ENCODE results near the gene TBC1D9B. TPM values are rescaled to one million over a fixed set of nuclear protein-coding genes. Genes with fewer than 3 reads are reported as not detected.

The TBC1D9B gene
- total and polyA plus RNA-seq, 2 donors (not counting 1 experiment from before 2014, with no cell fraction given): 48.7 to 50.4 TPM

GRCh38 chr5:179875741-179876609, 31.7 kb downstream of the TBC1D9B start:
- no peaks in the 10 kb centered on the region for H4K20me1 ChIP-seq (ENCODE audit: control insufficient read depth, extremely low read depth, insufficient read depth, low read length)
- no peak for DNase-seq (ENCODE audit: low read depth in 2 of 2)

DNA sequence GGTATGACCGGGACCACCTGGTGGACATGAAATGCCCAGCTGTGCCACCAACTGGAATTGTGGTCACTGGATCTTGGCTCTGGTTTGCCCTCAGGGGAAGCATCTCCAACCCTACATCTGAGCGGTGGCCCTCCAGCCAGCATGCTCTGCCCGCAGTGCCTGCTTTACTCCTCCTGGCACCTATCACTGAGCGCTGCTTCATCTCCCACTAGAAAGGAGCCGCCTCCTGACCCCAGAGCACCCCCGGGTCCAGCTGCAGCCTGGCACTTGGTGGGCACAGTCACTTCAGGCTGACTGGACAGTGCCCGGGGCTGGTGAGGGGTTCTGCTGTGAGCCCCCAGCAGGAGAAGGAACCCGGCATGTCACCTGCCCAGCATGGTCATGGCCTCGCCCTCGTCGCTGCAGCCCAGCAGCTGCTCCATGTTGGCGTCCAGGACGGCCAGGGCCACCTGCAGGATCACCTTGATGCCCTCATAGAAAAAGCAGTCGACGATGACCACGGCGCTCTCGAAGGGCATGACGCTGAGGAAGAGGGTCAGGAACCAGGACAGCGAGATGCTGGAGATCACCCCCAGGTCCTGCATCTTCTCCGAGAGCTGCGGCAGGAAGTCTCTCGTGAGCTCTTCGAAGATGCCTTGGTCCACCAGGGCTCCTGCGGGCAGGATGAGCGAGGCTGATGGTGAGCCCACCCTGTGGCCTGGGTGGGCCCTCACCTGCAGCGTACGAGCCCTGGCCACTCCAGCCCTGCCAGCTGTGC, 33.0 kb downstream of the TBC1D9B start:
- Histone ChIP-seq H3K4me1 (ENCODE audit: control insufficient read depth, extremely low read depth, insufficient read depth, low read length) (no peaks in the 10 kb centered on the region), H4K20me1 (ENCODE audit: control insufficient read depth, extremely low read depth, insufficient read depth, low read length) (no peaks in the 10 kb centered on the region), H3K27ac (ENCODE audit: insufficient read depth, low read length) (no peak overlapping the region), H2AFZ (ENCODE audit: low read length) (no peak overlapping the region), H3K79me2 (ENCODE audit: control insufficient read depth, insufficient read depth, low read length) (no peaks in the 10 kb centered on the region), H3K9ac (ENCODE audit: insufficient read depth, low read length) (no peak overlapping the region), H3K27me3 (ENCODE audit: control insufficient read depth, insufficient read depth, low read length) (no peaks in the 10 kb centered on the region), H3K4me3 (replicated peaks in 1 of 4; ENCODE audit: control extremely low read depth in 1 of 4, insufficient read depth in 1 of 4, low read depth in 3 of 4, low read length in 4 of 4) (no peak overlapping the region), H3K9me3 (ENCODE audit: control insufficient read depth, insufficient read depth, low read depth, low read length) (no peaks in the 10 kb centered on the region), H3K36me3 (ENCODE audit: control insufficient read depth, insufficient read depth, low read length) (peaks cover 29% of the 10 kb centered on the region), H3K4me2 (ENCODE audit: extremely low read depth, insufficient read depth, low read length) (no peak overlapping the region)
- DNase-seq (ENCODE audit: low read depth in 2 of 2): no peak
- TF ChIP-seq EZH2 (IDR thresholded peaks at IDR 0.05; ENCODE audit: low read length, missing control alignments) (no peak), CTCF (conservative IDR thresholded peaks at IDR 0.05 in 1 of 2, IDR thresholded peaks at IDR 0.05 in 1 of 2; ENCODE audit: low read depth in 1 of 2, low read length in 2 of 2) (no peak)

More at GRCh38 chr5:179875741-179876609, 31.7 kb downstream of the TBC1D9B start:
- no peak overlapping the region for H3K9ac ChIP-seq (ENCODE audit: insufficient read depth, low read length)
- H3K4me1 ChIP-seq (ENCODE audit: control insufficient read depth, extremely low read depth, insufficient read depth, low read length): no peaks in the 10 kb centered on the region
- no peak overlapping the region for H3K4me3 ChIP-seq (replicated peaks in 1 of 4; ENCODE audit: control extremely low read depth in 1 of 4, insufficient read depth in 1 of 4, low read depth in 3 of 4, low read length in 4 of 4)
- H3K4me2 ChIP-seq (ENCODE audit: extremely low read depth, insufficient read depth, low read length): no peak overlapping the region
- no peak overlapping the region for H2AFZ ChIP-seq (ENCODE audit: low read length)
- TF ChIP-seq CTCF (conservative IDR thresholded peaks at IDR 0.05 in 1 of 2, IDR thresholded peaks at IDR 0.05 in 1 of 2; ENCODE audit: low read depth in 1 of 2, low read length in 2 of 2): no peak
- TF ChIP-seq EZH2 (IDR thresholded peaks at IDR 0.05; ENCODE audit: low read length, missing control alignments): no peak
- H3K27me3 ChIP-seq (ENCODE audit: control insufficient read depth, insufficient read depth, low read length): no peaks in the 10 kb centered on the region
- peaks cover 27% of the 10 kb centered on the region for H3K36me3 ChIP-seq (ENCODE audit: control insufficient read depth, insufficient read depth, low read length)
- no peak overlapping the region for H3K27ac ChIP-seq (ENCODE audit: insufficient read depth, low read length)
- H3K9me3 ChIP-seq (ENCODE audit: control insufficient read depth, insufficient read depth, low read depth, low read length): no peaks in the 10 kb centered on the region
- no peaks in the 10 kb centered on the region for H3K79me2 ChIP-seq (ENCODE audit: control insufficient read depth, insufficient read depth, low read length)

DNA sequence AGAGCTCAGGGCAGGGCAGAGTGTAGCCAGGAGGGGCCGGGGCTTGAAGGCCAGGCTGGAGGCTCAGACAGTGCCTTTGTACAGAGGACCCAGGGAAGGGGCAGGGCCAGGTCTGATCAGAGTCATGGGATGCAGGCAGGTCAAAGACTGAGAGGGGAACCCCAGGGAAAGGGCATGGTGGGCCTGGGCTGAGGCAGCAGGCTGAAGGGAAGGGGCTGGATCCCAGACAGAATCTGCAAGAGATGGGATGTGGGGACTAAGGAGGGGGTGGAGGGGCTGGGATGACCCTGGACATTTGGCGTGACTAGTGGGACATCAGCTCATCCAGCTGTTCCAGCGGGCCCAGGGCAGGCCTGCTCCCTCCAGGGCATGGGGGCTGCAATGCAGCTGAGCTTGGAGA, 33.6 kb downstream of the TBC1D9B start:
- Histone ChIP-seq H3K4me3 (replicated peaks in 1 of 4; ENCODE audit: control extremely low read depth in 1 of 4, insufficient read depth in 1 of 4, low read depth in 3 of 4, low read length in 4 of 4) (no peak overlapping the region), H3K4me1 (ENCODE audit: control insufficient read depth, extremely low read depth, insufficient read depth, low read length) (no peaks in the 10 kb centered on the region), H3K27ac (ENCODE audit: insufficient read depth, low read length) (no peak overlapping the region), H4K20me1 (ENCODE audit: control insufficient read depth, extremely low read depth, insufficient read depth, low read length) (no peaks in the 10 kb centered on the region), H3K27me3 (ENCODE audit: control insufficient read depth, insufficient read depth, low read length) (no peaks in the 10 kb centered on the region), H3K9ac (ENCODE audit: insufficient read depth, low read length) (no peak overlapping the region), H3K79me2 (ENCODE audit: control insufficient read depth, insufficient read depth, low read length) (no peaks in the 10 kb centered on the region), H2AFZ (ENCODE audit: low read length) (no peak overlapping the region), H3K4me2 (ENCODE audit: extremely low read depth, insufficient read depth, low read length) (no peak overlapping the region), H3K36me3 (ENCODE audit: control insufficient read depth, insufficient read depth, low read length) (peaks cover 29% of the 10 kb centered on the region), H3K9me3 (ENCODE audit: control insufficient read depth, insufficient read depth, low read depth, low read length) (no peaks in the 10 kb centered on the region)
- DNase-seq (ENCODE audit: low read depth in 2 of 2): no peak
- TF ChIP-seq CTCF (conservative IDR thresholded peaks at IDR 0.05 in 1 of 2, IDR thresholded peaks at IDR 0.05 in 1 of 2; ENCODE audit: low read depth in 1 of 2, low read length in 2 of 2) (no peak), EZH2 (IDR thresholded peaks at IDR 0.05; ENCODE audit: low read length, missing control alignments) (no peak)
